ENCODE data around the gene LEP.

LEP gene

GRCh38 chr7:128240696-128241386, at the start of gene LEP:
Gene LEP, plus strand, starts transcription at chr7:128241278. Its CDS starts 10,741 bp downstream, at chr7:128252019.
- DNase-seq (ENCODE audit: low read depth in 2 of 2), result no peak

DNA sequence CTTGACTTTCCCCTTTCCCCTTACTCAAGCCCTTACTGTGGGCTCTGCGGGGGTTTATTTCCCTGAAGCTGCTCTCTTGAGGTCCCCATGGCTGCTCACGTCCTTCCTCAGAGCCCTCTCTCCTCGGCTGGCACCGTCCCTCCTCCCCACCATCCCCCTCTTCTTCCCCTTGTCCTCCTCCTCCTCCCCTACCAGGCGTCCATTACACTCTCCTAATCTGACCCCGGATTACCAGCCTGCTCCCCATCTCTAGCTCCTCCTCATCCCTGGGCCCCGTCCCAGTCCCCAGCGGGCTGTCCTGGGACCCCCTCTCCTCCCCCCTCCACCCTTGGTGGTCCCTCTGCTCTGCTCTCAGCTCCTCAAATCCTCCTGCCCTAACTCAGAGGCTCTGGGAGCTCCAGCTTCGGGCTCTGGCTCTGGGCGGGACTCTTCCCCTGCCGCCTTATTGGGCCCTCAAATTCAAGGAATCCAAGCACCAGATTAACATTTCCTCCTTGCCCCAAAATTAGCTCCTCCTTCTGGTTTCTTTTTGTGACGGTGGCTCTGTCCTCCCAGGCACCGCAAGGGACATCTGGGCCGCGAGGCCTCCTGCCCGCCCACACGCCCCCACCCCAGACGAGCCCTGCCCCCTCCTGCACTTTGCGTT, 48.5 kb upstream of the LEP start:
- DNase-seq (ENCODE audit: low read depth in 2 of 2), result no peak

GRCh38 chr7:128194533-128195282, 46.4 kb upstream of the LEP start:
- no peak for DNase-seq (ENCODE audit: low read depth in 2 of 2)

GRCh38 chr7:128197589-128197988, 43.5 kb upstream of the LEP start:
- DNase-seq (ENCODE audit: low read depth in 2 of 2), result no peak

- no peak for DNase-seq (ENCODE audit: low read depth in 2 of 2)
Measured at GRCh38 chr7:128197989-128198580, 43.0 kb upstream of the LEP start.

- no peak for DNase-seq (ENCODE audit: low read depth in 2 of 2)
Measured at GRCh38 chr7:128200376-128200775, 40.7 kb upstream of the LEP start.

DNA sequence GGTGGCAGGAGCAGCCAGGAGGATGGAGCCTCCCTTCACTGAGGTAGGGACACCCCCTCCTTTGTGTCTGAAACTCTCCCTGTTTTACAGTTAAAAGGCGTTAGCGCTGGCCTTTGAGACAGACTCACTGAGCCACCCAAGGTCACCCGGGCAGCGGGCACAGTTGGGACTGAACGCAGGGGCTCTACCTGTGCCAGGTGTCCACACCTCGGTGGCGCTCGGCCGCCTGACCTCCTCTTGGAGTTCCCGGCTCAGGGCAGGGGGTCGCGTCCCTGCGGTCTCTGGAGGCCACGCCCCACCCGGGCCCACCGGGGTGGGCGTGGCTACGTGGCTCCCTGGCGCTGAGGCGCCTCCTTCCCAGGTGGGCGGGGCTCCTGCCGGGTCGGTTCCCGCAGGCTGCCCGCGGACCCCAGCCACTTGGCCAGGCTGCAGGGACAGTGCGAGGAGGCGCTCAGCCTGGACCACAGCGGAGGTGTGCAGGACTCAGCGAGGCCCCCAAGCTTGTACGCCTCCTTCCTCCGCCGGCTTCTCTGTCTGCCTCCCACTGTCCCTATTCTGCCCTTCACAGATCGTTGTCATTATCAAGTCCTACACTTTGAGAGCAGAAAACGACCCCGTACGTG, 39.9 kb upstream of the LEP start:
- DNase-seq (ENCODE audit: low read depth in 2 of 2), result no peak

- DNase-seq (ENCODE audit: low read depth in 2 of 2), result no peak
Measured at GRCh38 chr7:128201690-128202085, 39.4 kb upstream of the LEP start.

GRCh38 chr7:128202287-128202957, 38.7 kb upstream of the LEP start:
- DNase-seq (ENCODE audit: low read depth in 2 of 2), result no peak

- DNase-seq (ENCODE audit: low read depth in 2 of 2), result no peak
Measured at GRCh38 chr7:128203047-128203491, 38.0 kb upstream of the LEP start.

GRCh38 chr7:128203710-128204214, 37.3 kb upstream of the LEP start:
- no peak for DNase-seq (ENCODE audit: low read depth in 2 of 2)

- DNase-seq (ENCODE audit: low read depth in 2 of 2), result no peak
Measured at GRCh38 chr7:128204455-128204854, 36.6 kb upstream of the LEP start.

DNA sequence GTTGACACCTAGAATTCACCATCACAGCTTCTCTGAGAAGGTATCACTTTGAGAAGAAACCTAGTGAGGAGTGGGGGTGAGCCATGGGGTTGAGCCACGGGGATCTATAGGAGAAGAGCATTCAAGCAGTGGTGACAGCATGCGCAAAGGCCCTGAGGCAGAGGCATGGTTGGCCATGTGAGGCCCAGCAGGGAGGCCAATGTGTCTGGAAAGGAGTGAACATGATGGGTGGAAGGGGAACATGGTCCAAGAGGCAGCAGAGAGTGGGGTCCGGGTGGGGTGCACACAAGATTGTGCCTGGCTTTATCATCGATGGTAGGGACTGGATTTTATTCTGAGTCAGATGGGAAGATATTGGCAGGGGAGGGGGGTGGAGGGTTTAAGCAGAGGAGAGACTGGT, 36.0 kb upstream of the LEP start:
- no peak for DNase-seq (ENCODE audit: low read depth in 2 of 2)

GRCh38 chr7:128206017-128206746, 34.9 kb upstream of the LEP start:
- DNase-seq (ENCODE audit: low read depth in 2 of 2), result no peak

- no peak for DNase-seq (ENCODE audit: low read depth in 2 of 2)
Measured at GRCh38 chr7:128206747-128207500, 34.2 kb upstream of the LEP start.

GRCh38 chr7:128207609-128208008, 33.5 kb upstream of the LEP start:
- DNase-seq (ENCODE audit: low read depth in 2 of 2), result no peak

DNA sequence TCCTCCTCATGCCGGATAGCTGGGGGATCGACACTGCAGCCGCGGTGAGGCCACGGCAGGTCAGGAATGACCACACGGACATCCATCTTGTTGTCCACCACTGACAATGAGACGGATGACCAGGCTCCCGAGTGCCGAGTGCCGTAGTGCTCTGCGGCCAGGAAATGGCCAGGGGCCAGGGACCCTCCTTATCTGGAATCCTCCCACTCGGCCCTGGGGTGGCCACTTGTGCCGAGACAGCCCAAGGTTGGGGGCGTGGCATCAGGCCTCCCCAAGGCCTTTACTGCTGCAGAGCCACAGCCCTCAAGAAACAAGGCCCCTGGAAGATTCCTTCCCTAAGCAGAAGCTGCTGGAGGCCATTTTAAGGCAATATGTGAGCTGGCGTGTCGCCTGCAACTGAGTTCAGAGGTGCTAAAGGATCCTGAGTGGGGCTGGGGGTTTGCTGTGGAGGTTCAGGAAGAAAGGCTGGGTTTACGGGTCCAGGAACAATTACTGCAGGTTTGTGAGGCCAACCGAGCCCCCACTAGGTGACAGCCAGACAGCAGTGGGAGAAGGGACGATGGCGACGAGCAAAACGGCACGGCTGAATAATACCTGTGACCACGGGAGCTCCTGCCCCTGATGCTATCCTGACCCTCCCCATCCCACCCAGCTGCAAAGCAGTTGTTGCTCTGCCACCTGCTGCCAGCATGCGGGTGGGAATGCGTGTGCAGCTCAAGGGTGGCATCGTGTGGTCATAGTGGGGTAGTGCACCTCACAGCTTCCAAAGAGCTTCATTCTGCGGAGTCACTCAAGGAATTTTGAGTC, 31.6 kb upstream of the LEP start:
- DNase-seq (ENCODE audit: low read depth in 2 of 2), result peak; percentile 25 to 52

DNA sequence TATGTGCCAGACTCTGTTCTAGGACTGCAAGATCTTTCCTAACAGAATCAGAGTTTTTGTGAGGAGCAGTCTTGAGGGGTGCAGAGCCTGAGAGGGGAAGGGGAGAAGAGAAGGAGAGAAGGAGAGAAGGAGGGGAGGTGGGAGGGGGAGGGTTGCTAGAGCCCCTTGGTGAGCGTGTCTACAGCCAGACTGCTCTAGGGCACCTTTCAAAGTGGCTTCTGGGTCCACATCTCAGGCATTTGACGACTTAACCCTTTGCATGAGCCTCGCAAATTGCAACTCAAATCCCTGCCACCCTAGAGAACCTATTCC, 31.1 kb upstream of the LEP start:
- DNase-seq (ENCODE audit: low read depth in 2 of 2), result no peak

Measured in stimulated activated CD4-positive, alpha-beta T cell treated with anti-CD3 and anti-CD28 coated beads, Interleukin-15, amount 100 ng/mL, for 48 hours (primary cell).